GM18502 (cell line): ENCODE measurements around the gene LOXL1.
A peak's percentile ranks its signal among the peaks of the same experiment; 100 is the strongest.
"Not testable (repeated sequence)": the region's sequence is repeated elsewhere in the genome, so short reads cannot be mapped to it uniquely, and the experiment has no call there.

ENCODE experiments used
- ATAC-seq: cut with Tn5 transposase; IDR thresholded peaks from one replicate; pipeline ENCODE4 v1.9.1; 2021; ENCODE audit warnings: mild to moderate bottlenecking; ENCODE audit not compliant: unreplicated experiment, poor library complexity

The LOXL1 gene

GRCh38 chr15:73950479-73950830 is 24.2 kb downstream of the LOXL1 start:
- ATAC-seq: no peak

DNA sequence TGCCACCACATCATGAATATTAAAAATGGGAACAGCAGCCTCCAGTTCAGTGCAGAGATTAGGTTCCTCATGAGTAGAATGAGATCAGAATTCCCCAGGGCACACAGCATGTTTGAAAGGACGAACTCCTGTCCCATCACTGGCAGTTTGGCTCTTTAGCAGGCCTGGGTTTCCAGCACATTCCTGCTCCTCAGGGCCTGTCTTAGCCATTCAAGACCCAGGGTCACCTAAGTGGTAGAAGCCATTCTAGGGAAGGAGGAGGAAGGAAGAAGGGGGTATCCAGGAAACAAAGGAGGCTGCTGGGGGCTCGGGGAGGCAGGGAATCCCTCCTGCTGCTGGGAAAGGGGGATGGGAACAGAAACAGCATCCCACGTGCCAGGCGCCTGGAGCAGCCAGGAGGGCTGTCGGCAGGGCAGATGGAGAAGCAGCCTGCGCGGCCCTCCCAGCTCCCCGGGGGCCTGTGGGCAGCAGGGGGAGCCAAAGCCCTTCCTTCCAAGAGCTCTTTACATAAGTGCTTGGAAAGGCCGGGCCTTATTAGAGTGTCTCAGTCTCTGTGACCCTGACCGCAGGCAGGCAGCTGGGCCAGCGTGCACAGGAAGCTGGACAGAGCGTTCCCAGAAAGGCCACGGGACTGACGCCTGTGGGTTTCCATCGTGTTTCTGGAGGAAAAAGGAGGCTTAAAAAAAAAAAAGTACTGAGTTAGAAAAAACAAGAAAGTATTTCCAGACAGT is 24.7 kb downstream of the LOXL1 start:
- ATAC-seq: peak; percentile 49

DNA sequence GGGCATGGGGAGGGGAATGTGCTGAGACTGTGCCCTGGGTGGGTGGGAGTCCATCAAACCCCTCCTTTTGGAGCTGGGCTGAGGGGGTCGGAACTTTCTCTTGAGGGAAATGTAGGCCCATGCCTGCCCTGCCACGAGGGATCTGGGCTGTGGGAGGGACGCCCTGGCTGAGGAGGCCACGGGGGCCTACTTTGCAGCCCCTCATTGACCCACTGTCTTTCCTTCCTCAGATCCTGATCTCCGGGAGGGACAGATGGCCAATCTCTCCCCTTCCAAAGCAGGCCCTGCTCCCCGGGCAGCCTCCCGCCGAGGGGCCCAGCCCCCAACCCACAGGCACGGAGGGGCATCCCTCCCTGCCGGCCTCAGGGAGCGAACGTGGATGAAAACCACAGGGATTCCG is 25.3 kb downstream of the LOXL1 start:
- no peak for ATAC-seq

DNA sequence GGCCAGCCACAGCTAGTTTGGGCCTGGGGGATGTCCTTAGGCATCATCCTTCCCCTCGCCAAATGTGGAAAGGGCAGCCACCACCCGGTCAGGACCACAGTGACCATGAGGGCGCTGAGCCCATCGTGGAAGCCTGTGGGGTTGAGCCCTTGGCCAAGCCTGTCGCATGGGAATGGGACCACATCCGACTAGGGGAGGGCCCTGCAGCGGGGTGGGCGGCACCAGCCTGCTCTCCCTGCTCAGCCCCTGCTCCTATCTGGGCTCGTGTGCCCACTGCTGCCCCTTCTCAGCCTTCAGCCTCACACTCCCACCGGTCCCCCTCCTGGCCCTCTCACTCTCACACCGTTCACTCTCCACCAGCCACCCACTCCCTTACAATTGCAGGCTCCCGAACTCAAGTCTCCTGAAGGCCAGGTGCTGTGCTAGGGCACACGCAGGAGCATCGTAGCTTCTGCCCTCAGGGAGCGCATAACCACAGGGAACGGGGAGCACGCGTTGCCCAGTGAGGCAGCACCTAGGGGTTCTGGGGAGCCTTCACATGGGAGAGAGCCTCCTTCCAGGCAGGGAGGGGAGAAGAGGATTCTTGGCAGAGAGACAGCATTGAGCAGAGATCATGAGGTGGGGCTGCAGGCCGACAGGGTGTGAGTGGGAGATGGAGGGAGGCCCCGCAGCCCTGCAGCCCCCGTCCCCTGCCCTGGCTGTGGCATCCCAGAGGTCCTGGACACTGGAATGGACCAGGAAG is 26.1 kb downstream of the LOXL1 start:
- no peak for ATAC-seq

- no peak for ATAC-seq
Observed at GRCh38 chr15:73952913-73953750, 26.9 kb downstream of the LOXL1 start.

- no peak for ATAC-seq
Observed at GRCh38 chr15:73954188-73955145, 28.2 kb downstream of the LOXL1 start.

DNA sequence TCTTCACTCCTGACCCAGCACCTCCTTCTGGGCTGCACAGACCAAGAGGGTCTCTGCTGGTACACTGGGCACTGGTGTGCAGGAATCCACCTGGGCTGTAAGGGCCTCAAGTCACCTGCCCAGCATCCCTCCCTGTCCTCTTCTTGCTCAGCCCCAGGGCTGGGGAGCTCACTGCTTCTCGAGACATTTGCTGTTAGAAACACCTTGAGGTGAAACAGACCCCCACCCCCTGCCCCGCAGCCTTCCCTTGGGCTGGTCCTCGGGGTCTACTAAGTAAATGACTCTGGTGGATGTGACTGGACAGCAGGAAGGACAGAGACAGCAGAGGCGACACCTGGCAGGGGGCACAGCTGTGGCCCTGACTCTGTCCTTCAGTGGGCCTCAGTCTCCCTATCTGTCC is 29.1 kb downstream of the LOXL1 start:
- ATAC-seq: no peak

DNA sequence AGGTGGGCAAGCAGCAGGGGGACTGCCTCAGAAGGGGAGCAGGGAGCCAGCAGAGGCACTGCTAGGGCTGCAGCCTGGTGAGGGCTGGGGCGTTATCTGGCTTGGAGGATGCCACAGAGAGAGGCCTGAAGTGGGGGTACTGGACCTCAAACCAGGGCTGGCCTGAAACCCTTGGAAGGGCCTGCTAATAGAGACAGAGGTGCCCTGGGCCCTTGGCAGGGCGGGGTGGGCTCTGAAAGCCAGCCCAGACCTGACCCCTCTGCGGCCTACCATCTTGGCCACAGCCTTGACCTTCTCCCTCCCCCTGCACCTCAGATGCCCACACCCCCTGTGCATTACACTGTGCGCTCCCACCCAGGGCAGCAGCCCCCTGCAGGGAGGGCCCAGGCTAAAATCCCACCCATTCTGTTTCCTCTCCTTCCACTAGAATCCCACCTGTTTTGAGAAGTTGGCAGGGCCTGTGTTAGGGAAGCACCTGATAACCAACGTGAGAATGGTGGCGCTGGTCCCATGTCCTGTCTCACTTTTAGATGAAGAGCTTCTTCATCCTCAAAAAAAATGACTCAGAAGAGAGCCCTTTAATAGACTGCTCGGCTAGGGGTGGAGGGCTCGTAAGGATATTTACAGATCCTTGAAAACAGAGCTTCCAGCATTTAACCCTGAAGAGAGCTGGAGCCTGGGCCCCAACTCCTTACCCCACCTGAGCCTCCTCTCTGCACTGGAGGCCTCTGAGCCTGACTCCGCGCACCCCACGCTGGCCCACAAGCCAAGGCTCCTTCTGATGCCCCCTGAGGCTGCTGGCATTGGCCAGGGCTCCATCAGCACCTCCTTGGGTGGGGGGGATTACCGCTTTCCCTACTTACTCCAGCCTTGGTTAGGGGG is 29.8 kb downstream of the LOXL1 start:
- ATAC-seq: no peak

DNA sequence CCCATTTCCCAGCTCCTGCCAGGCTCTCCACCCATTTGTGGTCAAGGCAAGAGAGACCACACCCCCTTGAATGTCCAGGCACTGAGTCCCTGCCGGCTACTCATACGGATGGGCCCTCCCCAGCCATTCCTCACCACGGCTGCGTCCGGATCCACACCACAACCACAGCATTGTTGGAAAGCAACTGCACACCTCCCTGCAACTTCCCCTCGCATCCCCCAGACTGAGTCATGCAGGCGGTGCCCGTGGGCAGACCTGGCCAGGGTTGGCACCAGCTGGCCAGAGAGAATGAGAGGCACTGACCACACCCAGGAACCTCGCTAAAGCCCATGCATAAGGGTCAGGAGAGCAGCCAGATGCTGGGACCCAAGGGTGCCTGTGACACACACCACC is 30.5 kb downstream of the LOXL1 start:
- ATAC-seq: no peak

DNA sequence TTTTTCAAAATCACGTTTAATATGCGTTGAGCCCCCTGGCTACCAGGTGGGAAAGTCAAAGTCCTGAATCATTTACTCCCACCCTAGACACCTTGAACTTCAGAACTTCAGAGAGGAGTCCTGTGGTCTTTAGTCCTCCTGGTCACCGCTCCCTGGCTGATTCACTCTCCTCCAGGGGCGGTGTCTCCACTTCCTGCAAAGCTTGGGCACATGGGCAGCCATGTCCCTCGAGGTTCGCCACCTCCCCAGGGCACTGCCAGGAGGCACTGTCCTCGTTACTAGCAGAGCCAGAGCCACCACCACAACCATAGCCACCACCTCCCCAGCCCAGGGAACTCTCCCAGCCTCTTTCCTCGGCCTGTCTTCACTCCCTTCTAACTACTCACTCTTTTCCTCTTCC is 31.0 kb downstream of the LOXL1 start:
- ATAC-seq: no peak

DNA sequence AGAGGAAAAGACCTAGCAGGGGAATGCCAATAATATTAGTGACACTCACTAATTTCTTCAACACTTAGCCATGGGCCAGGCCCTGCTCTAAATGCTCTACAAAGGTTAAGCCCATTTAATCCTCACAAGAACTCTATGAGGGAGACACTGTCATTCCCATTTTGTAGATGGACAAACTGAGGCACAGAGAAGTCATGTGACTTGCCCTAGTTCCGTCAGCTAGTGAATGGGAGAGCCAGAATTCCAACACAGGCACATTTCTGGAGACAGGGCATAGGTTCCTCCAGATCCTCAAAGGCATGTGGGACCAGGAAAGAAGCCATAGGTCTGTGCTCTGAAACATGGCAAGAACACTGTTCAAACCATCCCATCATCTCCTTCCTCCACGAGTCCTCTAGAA is 31.5 kb downstream of the LOXL1 start:
- ATAC-seq: no peak

- ATAC-seq: no peak
Observed at GRCh38 chr15:73959012-73959581, 32.8 kb downstream of the LOXL1 start.

GRCh38 chr15:73959801-73960200 is 33.5 kb downstream of the LOXL1 start:
- no peak for ATAC-seq

DNA sequence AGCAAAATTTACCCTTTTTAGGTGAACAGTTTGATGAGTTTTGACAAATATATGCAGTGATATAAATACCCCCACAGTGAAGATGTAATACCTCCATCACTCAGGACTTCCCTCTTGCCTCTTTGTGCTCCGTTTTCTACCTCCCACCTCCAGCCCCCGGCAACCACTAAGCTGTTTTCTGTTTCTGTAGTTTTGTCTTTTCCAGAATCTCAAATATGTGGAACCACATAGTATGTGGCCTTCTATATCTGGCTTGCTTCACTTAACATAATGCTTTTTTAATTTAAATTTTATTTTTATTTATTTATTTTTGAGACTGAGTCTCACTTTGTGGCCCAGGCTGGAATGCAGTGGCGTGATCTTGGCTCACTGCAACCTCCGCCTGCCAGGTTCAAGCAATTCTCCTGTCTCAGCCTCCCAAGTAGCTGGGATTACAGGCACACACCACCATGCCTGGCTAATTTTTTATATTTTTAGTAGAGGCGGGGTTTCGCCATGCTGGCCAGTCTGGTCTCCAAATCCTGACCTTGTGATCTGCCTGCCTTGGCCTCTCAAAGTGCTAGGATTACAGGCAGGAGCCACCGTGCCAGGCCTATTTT is 34.3 kb downstream of the LOXL1 start:
- ATAC-seq: not testable (repeated sequence)

- ATAC-seq: no peak
Observed at GRCh38 chr15:73962433-73962832, 36.2 kb downstream of the LOXL1 start.

- peak; percentile 61 for ATAC-seq
Observed at GRCh38 chr15:73964736-73965093, 38.5 kb downstream of the LOXL1 start.

DNA sequence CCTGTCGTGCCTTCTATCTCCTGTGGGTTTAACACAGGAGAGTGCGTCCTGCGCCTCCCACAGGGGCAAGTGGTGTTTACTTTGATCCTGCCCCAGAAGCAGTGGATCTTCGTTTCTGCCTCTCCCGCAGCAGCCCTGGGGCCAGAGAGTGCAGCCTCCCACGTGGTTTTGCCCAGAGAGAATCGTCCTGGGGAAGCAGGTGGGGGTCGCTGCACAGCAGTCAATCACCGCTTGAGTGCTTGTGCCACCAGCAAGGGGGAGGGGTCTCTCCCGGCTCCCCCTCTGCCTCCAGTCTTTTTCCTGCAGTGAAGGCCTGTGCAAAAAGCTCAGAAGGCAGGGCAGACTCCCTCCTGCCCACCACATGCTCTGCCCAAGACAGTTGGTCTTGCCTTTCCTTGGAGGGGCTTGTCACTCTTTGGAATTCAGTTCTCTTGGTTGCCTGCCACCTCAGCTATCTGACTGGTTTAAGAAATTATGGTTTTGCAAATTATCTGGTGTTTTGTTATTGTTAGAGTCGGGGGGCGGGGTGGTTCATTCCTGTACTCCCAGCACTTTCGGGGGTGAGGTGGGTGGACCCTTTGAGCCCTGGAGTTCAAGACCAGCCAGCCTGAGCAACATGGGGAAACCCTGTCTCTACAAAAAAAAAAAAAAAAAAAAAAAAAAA is 39.0 kb downstream of the LOXL1 start:
- ATAC-seq: peak; percentile 31

DNA sequence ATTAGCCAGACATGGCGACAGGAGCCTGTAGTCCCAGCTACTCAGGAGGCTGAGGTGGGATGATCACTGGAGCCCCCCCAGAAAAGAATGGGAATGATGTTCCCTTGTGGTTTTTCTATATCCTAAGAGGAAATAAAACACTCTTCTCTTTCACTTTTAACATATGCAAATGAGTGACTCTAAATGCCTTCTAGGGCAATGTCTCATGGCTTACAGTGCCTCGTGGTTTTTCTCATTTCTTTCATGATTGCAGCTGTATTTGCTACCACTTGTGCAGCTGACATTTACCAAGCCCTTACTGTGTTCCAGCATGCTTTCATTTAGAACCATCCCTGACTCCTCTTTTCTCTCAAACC is 39.5 kb downstream of the LOXL1 start:
- ATAC-seq: peak; percentile 56
